T follicular helper cell (primary cell): ENCODE measurements around the gene AUNIP.

ENCODE experiments used
- DNase-seq: peaks from one replicate; pipeline ENCODE4 v3.0.0-alpha.2; 2020; ENCODE audit warnings: low read depth

AUNIP gene

GRCh38 chr1:25794325-25794724 lies 64.9 kb downstream of the AUNIP start:
- no peak for DNase-seq

GRCh38 chr1:25793585-25794170 lies 65.6 kb downstream of the AUNIP start:
- no peak for DNase-seq

GRCh38 chr1:25792115-25792514 lies 67.1 kb downstream of the AUNIP start:
- DNase-seq: no peak

- no peak for DNase-seq
Observed at GRCh38 chr1:25790472-25790871, 68.8 kb downstream of the AUNIP start.

GRCh38 chr1:25787760-25788166 lies 71.5 kb downstream of the AUNIP start:
- no peak for DNase-seq

GRCh38 chr1:25786887-25787759 lies 72.1 kb downstream of the AUNIP start:
- no peak for DNase-seq

GRCh38 chr1:25785333-25786067 lies 73.8 kb downstream of the AUNIP start:
- DNase-seq: no peak

- no peak for DNase-seq
Observed at GRCh38 chr1:25784575-25785051, 74.6 kb downstream of the AUNIP start.
